HG03342 (cell line): Measurements from ENCODE around the gene RNF123.
"Not testable (repeated sequence)": the region's sequence is repeated elsewhere in the genome, so short reads cannot be mapped to it uniquely, and the experiment has no call there.

Source experiments
- ATAC-seq: cut with Tn5 transposase; IDR thresholded peaks from one replicate; pipeline ENCODE4 v1.9.1; 2021; ENCODE audit warnings: mild to moderate bottlenecking, moderate library complexity; ENCODE audit not compliant: unreplicated experiment

The RNF123 gene

DNA sequence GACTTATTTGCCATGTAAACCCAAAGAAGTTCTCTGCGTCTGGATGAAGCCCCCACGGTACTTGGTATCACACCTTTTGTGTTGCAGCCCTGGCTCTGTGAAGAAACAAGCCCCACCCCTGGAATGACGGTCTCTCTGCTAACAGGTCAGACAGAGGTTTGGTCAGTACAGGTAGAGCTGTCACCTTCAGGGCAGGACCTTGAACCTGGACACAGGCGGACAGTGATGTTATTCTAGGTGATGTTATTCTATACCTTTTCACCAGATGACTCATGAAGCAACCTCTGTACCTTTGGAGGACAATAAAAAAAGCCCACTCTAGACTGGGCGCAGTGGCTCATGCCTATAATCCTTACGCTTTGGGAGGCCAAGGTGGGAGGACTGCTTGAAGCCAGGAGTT, 45.4 kb downstream of the RNF123 start:
- no peak for ATAC-seq

DNA sequence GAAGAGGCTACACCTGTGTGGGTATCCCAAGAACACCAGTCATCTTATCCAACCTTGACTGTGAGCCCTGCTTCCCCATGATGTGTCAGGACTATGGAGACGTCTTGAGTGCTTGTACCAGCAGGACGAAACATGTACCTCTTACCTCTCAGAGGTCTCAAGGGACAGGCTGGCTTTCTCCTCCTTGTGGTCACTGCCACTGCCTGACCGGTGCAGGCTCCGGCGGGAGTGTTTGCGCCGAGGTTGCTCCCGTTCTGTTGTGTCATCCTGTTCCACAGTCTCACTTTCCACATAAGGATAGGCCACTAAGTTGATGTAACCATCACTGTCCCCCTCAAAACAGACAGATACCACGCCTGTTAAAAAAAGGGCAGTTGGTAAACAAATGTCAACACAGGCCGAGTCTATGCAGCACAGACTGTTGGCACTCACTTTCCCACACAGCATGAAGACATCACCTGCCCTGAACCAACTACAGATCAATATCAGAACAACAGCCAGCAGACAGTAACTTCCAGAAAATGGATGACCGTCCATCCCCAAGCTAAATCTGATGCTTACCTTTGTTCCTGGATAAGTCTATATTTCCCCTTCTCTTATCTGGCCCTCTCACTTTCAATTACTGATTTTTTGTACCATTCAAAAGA, 48.8 kb downstream of the RNF123 start:
- ATAC-seq = no peak

DNA sequence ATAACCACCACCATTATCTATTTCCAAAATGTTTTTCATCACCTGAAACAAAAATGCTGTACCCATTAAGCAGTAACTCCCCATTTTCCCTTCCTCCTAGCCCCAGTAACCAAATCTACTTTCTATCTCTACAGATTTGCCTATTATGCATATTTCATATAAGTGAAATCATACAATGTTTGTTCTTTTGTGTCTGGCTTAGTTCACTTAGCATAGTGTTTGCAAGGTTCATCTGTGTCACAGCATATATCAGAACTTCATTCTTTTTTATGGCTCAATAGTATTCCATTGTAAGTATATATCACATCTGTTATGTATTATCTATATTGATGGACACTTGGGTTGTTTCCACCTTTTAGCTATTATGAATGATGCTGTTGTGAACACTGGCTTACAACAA, 51.1 kb downstream of the RNF123 start:
- ATAC-seq = no peak

DNA sequence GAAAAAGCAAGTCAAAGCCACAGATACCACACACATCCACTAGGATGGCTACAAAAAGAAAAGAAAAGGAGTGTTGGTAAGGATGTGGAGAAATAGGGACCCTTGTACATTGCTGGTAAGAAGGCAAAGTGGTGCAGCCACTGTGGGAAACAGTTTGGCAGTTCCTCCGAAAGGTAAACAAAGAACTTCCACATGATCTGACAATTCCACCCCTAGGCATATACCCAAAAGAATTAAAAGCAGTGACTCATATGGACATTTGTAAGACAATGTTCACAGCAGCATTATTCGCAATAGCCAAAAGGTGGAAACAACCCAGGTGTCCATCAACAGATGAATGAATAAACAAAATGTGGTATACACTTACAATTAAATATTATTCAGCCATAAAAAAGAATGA, 56.6 kb downstream of the RNF123 start:
- no peak for ATAC-seq

DNA sequence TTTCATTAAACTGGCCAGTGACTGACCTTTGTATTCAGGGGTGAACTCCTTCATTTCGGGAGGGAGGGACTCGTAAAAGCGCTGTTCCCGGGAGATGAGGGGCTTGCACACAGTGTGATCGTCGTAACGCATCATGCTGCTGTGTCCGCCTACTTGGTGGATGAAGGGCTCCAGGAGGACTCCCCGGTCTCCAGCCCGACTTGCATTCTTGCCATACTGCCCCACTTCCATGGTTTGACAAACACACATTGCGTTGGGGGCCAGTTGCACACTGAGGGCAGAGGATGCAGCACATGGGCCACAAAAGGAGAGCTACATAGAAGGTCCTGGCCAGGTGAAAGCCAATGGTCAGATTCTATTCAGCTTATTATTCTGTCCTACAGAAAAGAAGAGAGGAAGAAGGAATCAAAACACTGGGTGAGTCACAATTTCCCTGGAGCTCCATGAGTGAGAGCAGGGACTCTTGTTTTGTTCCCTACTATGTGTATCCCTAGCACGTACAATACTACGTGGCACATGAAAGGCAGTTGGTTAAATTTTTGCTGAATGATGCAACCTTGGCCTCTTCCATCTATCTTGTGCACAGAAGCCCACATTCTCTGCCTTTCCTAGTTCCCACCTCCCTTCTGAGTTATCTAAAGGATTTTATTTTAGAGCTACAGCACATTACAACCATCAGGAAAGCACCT, 58.6 kb downstream of the RNF123 start:
- ATAC-seq = no peak

DNA sequence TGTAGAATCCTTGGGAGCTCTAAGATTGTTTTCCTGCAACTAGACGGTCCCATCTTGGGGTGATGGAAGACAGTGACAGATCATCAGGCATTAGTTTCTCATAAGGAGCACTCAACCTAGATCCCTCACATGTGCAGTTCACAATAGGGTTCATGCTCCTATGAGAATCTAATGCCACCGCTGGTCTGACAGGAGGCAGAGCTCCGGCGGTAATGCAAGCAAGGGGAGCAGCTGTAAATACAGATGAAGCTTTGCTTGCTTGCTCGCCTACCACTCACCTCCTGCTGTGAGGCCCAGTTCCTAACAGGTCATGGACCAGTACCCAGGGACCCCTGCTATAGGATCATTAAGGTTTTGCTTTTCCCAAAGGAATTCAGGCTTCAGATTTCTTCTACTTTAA, 59.5 kb downstream of the RNF123 start:
- not testable (repeated sequence) for ATAC-seq

DNA sequence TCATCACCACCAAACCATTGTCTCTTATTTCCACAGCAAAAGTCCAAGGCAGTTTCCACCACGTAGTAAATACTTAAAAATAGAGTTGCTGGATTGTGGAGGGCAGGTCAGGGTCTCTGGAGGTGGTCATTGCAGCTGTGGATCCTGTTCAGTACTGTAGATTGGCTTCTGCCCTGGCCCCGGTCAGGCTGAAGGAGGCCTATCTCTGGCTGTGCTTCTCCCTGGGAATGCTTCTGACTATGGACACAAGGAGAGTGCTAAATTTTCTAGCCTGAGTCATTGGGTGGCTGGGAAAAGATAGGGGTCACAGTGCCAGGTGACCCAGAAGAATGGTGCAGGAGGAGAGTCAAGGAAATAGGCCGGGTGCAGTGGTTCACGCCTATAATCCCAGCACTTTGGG, 60.7 kb downstream of the RNF123 start:
- no peak for ATAC-seq

DNA sequence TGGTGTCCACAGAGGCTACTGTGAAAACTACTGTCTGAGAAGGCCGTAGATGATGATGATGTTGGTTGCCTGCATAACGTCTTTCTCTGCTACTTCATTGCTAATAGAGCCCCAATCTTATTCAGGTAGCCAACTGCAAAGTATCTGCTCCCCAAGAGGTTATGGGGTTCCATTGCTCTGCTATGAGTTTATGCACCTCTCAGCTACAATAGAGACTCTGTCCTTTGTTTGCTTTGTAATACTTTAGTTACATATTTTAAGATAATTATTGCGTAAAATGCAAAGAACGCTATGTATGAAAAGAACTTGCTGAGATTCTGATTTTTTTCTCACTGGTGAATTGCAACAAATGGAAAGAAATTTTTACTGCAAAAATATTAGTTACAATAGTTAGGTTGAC, 62.1 kb downstream of the RNF123 start:
- no peak for ATAC-seq

DNA sequence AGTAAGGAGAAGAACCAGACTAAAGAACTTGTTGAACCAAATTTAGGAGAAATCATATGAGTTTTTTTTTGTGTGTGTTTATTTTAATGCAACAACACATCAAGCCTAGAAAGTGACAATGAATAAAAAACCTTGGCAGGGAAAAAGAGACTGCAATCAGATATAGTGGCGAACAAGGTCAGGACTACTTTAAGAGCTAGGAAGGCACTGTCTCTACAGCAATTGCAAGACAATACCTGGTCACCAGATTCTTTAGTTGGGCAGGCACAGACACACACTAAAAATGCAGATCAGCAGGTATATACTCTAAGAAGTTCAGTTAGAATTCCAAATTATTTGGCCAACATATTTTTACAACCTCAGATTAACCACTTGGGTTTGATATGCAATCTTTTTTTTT, 65.2 kb downstream of the RNF123 start:
- ATAC-seq = no peak

DNA sequence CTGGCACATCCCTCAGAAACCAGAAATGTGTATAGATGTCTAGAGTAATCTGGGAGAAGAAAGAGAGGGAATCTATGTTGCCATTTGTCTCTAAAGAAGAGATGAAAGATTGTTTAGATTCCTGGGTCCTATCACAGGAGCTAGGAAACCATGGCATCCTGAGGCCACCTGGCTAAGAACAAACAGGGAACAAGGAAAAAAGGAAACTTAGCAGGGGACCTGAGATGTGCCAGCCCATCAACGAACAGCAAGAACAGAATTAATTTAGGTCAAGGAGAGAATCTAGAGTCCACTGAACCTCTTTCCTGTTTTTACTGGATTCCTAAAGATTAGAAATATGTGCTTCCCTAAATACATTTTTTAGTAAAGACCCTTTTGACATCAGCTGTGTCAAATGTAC, 66.7 kb downstream of the RNF123 start:
- no peak for ATAC-seq

DNA sequence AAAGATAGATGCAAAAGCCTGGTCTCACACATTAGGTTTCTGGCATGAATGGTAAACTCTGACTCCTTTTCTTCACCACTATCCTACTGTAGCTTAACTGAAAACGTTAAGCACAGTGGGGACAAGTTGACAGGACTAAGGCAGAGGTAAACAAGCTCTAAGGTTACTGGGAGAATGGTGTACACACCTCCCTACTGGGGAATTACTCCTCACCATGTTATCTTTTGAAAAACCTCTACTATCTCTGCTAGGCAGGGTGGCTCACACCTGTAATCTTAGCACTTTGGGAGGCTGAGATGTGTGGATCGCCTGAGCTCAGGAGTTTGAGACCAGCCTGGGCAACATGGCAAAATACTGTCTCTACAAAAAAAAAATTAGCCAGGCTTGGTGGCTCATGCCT, 67.8 kb downstream of the RNF123 start:
- ATAC-seq = no peak

DNA sequence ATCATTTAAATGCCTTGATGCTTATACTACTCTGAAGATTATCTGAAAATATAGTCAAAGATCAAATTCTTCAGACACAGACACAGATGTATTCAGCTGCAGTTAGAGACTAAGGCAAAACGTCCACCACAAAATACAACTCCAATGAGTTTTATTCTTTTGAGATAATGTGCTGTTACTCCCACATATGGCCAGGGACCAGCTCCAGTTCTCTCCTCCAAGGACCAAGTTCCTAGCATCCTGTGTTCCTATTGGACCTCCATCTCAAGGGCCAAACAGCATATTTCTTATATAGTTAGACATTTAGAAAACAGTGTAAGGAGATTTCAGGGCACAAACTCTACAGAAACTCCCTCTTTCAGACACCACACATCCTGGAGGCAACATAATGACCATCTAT, 69.9 kb downstream of the RNF123 start:
- ATAC-seq = no peak

DNA sequence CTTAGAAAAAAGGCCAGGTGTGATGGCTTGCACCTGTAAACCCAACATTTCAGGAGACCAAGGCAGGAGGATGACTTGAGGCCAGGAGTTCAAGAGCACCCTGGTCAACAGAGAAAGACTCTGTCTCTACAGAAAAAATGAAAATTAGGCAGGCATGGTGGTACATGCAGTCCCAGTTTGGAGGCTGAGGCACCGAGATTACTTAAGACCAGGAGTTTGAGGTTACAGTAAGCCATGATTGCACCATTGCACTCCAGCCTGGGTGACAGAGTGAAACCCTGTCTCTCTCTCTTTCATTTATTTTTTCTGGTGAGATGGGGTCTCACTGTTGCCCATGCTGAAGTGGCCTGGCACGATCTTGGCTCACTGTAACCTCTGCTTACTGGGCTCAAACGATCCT, 72.3 kb downstream of the RNF123 start:
- no peak for ATAC-seq

DNA sequence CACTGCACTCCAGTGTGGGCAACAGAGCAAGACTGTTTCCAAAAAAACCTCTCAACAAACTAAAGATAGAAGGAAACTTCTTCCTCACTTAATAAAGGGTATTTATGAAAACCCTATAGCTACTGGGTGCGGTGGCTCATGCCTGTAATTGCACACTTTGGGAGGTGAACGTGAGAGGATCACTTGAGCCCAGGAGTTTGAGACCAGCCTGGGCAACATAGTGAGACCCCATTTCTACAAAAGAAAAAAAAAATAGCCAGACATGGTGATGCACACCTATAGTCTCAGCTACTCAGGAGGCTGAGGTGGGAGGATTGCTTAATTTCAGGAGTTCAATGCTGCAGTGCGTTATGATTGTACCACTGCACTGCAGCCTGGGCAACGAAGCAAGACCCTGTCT, 74.6 kb downstream of the RNF123 start:
- ATAC-seq = no peak

DNA sequence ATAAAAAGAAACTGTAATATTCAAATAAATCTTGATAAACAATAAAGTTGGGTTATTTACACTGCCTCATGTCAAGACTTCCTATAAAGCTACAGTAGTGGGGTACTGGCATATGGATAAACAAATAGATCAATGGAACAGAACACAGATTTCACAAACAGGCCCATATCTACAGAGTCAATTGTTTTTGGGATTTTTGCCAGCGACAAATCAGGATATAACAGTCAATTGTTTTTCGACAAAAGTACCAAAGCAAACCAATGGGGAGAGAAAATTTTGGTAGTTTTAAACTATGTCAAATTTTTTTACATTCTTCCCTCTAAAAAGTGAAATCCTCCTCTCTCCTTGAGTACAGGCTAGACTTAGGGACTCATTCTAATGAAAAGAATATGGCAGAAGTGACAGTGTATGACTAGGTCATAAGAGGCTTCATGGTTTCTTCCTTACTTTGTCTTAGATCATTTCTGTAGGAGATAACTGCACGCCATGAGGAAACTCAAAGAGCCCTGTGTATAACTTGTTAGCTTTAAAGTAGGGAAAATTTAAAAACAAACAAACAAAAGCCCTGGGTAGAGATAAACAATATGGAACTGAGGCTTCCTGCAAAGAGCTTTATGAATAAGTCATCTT, 80.0 kb downstream of the RNF123 start:
- no peak for ATAC-seq

DNA sequence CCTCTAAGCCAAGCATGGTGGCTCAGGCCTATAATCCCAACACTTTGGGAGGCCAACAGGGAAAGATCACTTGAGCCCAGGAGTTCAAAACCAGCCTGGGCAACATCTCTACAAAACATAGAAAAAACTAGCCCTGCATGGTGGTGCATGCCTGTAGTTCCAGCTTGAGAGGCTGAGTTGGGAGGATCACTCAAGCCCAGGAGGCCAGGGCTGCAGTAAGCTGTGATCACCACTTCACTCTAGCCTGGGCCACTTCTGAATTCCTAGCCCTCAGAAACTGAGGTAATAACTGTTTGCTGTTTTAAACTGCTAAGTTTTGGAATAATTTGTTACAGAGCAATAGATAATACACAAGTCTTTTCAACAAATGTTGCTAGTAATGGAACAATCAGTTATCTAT, 80.6 kb downstream of the RNF123 start:
- no peak for ATAC-seq
